HG03095 (cell line): ENCODE results near the gene DFFA.
"Not testable (repeated sequence)": the region's sequence is repeated elsewhere in the genome, so short reads cannot be mapped to it uniquely, and the experiment has no call there.

Source experiments
- ATAC-seq: cut with Tn5 transposase; IDR thresholded peaks from one replicate; pipeline ENCODE4 v1.9.1; 2021; ENCODE audit warnings: moderate library complexity; ENCODE audit not compliant: unreplicated experiment

DFFA gene

DNA sequence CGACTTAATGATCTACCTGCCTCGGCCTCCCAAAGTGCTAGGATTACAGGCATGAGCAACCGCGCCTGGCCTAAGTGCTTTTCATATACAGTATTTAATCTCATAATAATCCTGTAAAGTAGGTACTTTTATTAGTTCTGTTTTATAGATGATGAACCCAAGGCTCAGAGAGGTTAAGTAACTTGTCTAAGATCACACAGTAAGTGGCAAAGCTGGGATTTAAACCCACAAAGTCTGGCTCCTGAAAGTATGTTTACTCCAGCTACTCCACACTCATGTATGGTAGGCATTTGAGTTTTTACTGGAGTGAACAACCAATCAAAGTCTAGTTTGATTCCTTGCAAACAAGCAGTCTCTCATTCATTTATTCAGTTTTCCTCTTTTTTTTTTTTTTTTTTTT, 2.3 kb downstream of the DFFA start:
- no peak for ATAC-seq

DNA sequence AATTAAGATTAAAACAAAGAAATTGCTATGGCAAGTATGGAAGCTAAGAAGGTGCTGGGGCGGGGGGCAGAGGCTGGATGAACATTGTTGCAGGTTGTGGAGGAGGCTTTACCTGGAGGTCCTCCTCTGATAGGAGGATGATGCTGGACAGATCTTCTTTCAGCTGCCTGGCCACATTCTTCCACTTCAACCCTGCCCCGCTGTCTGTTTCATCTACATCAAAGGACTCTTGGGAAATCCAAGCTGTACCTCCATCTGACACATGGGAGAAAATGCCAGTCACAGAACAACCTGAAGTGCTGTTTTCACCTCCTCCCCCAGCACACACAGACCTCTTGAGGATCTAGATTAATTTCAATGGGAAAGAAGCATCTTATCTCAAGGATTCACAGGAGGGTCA, 5.3 kb downstream of the DFFA start:
- ATAC-seq: no peak

DNA sequence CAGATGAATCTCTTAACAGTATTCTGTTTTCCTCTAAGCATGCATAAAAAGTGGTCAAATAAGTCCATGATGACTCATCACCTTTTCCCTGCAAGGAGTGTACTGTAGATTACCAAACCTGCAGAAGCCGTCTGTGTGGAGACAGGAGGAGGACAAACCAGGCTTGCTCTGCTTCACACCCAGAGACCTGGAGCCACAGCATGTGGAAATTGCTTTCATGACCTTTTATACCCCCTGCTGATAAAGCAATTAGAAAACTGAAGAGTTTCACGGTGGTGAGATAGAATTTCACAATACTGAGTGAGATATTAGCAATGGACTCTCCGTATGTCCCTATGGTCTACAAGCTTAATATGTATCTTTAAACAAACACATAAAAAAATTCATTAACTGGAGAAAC, 13.1 kb downstream of the DFFA start:
- no peak for ATAC-seq

DNA sequence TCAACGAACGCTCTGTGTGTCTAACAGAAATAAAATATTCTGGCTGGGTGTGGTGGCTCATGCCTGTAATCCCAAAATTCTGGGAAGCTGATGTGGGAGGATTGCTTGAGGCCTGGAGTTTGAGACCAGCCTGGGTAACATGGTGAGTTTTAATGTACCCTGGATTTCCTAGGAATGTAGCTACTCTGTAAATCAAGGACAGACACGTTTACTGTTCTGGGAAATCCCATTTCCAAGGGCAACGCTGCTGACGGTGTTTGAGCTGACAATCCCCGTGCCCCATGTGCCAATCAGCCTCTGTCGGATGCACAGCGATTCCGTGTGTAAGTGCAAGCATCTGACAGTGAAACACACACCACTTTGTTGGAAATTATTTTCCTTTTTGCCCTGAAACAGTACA, 14.5 kb downstream of the DFFA start:
- ATAC-seq: no peak

DNA sequence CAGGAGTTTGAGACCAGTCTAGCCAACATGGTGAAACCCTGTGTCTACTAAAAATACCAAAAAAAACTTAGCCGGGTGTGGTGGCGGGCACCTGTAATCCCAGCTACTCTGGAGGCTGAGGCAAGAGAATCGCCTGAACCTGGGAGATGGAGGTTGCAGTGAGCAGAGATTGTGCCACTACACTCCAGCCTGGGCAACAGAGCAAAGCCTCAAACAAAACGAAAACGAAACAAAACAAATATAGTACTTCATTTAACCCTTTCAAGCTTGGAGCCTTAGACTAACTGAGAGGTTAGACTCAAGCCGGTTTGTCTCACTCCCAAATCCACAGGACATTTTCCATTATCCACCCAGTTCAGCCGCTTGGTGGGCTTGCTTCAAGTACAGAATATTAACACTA, 14.9 kb downstream of the DFFA start:
- not testable (repeated sequence) for ATAC-seq

DNA sequence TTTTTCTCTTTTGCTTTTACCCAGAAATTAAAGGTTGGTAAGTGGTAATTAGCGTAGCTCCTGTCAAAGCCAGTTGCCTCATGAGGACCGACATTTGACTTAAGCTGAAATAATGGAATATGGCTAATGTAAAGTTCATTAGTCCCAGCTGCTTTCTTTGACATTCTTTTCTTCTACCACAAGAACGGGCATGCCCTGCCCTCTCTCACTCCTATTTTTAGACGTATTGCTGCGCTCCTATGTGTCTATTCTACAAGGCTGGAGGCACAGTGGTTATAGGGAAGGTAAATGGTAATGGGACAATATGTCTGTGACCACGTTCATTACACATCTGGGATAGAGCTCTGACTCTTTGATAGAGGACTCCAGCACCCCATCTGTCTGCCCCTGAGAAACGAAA, 15.7 kb downstream of the DFFA start:
- no peak for ATAC-seq

DNA sequence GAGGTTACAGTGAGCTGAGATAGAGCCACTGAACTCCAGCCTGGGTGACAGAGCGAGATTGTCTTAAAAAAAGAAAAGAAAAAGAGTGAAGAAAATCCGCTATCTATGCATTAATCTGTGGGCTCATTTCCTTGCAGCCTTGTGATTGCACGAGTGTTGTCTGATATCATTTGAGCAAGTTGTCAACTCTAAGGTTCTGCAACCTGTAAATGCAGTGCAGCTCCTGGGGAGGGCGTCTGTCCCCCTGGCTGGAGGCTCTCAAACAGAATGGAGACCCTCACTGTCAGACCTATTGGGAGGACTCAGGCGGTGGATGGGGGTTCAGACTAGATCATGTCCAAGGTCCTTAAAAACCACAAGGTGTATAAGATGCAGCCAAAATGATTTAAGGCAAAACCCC, 16.3 kb downstream of the DFFA start:
- no peak for ATAC-seq

DNA sequence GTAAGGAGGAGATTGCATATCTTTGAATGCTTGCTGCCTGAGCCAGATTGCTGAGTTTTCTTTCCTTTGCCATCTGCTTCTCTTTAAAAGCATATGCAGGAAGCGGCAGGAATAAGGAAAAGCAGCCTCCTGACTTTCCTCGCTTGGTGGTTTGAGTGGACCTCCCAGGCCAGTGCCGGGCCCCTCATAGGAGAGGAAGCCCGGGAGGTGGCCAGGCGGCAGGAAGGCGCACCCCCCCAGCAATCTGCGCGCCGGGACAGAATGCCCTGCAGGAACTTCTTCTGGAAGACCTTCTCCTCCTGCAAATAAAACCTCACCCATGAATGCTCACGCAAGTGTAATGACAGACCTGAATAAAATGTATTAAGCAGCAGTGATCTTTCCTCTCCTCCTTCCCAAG, 21.0 kb downstream of the DFFA start:
- no peak for ATAC-seq

DNA sequence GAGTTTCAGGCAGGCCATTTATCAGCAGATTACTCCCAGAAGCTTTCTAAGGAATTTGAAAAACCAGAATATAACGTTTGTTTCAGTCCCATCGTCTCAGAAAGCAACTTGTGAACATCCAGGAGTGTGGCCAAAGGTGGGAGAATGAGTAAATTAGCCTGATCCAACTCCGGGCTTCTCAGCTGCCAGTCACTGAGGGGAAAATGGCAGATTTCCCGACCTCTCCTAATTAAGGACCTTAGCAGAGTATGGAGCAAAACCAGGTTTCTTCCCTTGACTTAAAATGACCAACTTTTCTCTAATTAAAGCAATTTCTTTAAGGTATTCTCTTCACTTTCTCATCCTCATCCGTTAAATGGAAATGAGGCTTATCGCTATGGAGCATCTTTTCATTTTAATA, 21.5 kb downstream of the DFFA start:
- no peak for ATAC-seq

DNA sequence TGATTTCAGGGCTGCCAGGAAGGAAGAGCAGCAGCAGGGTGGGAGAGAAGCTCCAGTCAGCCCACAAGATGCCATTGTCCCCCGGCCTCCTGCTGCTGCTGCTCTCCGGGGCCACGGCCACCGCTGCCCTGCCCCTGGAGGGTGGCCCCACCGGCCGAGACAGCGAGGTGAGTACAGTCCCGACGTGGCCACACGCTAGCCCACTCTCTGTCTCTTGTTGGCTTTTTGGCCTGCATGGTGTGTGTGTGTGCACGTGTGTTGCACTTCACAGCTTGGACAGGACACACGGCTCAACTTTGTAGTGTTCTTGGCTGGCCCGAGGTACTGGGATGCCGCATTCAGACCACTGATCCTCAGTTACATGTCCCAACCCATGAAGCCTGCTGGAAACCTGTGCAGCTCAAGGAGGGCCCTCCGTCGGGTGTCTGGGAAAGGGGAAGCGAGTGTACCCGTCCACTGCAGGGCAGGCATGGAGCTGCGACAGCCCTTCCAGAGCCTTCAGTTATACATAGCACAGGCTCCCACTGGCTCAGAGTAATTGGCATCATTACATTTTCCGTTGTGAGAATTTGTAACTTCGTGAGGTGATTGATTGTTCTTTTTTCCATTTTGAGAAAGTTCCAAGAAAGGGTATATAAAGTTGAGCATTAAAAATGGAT, 22.0 kb downstream of the DFFA start:
- no peak for ATAC-seq

DNA sequence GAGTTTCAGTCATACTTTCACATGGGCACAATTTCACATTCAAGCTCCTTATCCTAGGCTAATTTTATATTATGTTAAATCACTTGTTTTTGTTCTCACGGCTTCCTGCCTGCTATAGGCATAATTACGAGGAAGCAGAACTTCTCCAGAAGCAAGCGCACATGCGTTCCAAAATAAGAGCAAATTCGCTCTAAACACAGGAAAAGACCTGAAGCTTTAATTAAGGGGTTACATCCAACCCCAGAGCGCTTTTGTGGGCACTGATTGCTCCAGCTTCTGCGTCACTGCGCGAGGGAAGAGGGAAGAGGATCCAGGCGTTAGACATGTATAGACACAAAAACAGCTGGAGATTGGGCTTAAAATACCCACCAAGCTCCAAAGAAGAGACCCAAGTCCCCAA, 22.6 kb downstream of the DFFA start, which contains the start of gene CORT:
Gene CORT (plus strand): TSS at position 281 of the 400 bp plus-strand sequence. CDS start 193 bp downstream, outside the sequence.
- no peak for ATAC-seq

DNA sequence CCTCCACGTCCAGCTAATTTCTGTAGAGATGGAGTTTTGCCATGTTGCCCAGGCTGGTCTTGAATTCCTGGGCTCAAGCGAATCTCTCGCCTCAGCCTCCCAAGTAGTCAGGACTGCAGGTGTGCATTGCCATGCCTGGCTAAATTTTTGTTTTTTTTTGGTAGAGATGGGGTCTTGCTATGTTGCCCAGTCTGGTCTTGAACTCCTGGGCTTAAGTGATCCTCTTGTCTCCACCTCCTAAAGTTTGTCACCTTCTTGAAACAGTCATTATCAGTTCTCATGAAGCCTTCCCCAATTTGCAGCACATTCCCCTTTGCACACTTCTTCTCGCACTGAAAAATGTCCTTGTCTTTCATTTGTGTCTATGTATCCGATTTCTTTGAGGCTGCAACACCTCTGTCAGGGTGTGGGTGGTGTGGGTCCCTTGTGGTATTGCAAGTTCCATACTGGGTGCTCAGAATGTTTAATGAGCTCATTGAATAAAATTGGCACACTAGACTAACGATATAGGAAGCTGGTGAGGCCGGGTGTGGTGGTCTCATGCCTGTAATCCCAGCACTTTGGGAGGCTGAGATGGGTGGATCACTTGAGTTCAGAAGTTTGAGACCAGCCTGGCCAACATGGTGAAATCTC, 25.4 kb downstream of the DFFA start:
- ATAC-seq: no peak

DNA sequence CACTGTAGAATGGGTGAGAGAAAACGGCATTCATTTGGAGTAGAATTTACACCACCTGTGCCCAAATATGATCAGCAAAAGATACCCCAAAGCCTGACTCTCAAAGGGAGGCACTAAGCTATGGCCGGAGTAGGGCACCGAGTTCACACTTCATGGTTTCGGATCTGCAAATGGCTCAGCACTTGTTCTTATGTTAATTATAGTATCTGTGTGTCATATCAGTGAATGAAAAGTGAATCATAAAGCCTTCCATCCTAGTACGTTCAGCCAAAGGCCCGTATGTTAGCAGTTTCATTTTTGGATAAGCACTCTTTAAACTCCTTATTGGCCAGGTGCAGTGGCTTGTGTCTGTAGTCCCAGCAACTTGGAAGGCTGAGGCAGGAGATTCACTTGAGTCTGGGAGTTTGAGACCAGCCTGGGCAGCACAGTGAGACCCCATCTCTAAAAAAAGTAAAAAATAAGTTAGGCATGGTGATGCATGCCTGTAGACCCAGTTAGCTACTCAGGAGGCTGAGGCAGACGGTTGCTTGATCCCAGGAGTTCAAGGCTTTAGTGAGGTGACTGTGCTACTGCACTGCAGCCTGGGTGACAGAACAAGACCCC, 27.4 kb downstream of the DFFA start:
- no peak for ATAC-seq

DNA sequence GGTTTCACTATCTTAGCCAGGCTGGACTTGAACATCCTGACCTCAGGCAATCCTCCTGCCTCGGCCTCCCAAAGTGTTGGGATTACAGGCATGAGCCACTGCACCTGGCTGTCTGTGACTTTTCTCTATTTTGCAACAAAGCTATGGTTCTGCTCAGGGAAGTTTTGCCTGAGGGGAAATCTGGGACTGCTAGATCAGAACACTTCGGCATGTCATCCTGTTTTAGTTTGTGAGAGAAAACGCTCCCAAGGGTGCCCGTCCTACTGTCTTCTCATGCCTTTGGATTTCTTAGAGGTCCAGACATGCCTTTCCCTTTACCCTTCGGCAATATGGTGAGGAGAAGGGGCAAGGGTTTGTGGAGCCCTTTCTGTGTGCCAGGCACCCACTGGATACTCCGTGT, 28.1 kb downstream of the DFFA start:
- no peak for ATAC-seq

DNA sequence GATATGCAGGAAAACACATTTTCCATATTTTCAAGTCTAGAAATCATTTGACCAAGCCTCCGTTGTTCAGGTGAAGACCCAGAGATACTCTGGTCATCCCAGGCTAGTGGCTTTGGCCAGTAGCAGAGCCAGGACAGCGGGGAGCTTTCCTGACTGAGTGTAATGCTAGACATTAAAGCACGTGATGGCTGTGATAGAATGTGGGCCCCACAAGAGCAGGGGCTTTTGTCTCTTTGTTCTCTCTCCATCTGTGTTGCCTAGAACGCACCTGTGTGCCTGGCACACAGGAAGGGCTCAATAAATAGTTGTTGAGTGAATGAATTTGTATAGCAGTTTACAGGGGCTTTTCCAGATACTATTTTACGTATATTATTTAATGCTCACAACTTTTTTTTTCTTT, 31.5 kb downstream of the DFFA start:
- no peak for ATAC-seq

DNA sequence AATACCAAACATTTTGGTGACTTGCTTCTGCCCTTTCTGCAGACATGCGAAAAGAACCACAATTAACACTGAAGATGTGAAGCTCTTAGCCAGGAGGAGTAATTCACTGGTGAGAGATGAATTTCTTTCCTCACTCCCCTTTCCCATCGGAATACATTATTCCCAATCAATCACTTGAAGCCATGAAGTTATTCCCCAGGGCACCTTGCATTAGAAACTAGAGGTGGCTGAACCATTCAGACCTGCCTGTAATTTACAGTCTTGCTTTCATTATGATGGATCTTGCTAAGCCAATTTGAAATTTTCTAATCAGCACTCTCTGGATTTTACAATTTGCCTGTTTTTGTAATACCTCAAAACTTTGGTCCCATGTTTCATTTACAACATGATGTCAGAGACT, 32.0 kb downstream of the DFFA start:
- ATAC-seq: no peak

DNA sequence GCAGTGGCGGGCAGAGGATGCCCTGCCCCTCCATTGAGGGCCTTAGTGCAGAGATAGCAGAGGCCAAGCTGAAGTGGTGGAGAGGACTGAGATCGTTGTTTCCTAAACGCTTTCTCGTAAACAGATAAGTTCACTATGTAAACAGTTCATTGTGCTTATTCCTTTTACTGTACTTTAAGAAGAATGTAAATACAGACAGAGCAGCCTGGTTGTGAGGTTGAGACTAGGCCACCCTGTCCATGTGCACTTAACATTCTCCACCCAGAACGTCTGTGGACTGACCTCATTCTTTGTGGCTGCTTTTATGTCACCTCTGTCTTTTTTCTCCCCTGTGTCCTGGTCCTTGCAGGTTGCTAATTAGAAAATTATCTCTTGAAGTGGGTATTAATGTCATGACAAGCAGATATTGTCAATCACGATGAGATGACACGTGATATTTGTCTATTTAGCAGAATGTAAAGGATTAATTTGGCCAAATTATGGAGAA, 33.6 kb downstream of the DFFA start:
- no peak for ATAC-seq

DNA sequence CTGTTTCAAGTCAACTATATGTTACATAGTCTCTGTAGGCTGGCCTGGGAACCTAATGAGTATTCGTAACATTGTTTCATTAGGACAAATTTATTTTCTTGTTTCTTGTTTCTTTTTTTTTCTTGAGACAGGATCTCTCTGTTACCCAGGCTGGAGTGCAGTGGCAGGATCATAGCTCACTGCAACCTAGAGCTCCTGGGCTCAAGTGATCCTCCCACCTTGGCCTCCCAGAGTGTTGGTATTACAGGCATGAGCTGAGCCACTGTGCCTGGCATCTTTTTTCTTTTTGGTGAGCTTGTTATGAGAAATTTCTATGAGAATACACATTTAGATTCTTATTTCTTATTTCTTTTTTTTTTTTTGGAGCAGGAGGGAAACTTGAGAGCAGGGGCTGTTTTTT, 35.3 kb downstream of the DFFA start:
- no peak for ATAC-seq

DNA sequence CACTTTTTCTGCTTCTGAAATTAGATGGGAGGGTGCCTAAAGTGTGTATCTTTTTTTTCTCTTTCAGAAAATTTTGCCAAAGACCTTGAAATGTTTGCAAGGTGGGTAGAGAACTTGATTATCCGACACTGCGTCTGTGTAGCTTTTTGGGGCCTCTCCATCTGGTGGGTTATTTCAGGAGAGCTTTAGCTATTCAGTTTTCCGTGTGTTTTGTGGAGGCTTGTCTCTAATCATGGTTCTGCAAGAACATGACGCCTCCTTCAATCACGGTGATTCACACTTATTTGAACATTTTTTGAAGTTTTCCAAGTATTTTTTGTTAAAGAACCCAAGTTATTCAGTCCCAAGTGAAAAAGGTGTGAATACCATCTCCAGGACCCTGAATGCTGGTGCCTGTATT, 37.7 kb downstream of the DFFA start:
- no peak for ATAC-seq

DNA sequence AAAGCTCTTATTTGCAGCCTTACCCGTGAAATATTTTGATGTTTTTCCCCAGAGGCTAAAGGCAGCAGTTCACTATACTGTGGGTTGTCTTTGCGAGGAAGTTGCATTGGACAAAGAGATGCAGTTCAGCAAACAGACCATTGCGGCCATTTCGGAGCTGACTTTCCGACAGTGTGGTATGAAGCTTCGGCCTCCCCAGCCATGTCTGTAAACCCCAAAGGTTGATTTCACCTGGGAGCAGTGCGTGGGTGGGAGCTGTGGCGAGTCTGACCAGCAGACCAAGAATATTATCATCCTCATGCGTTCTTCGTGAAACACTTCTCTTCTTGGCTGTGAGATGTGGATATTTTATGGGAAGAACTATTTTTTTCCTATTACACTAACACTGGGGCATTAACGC, 38.5 kb downstream of the DFFA start:
- no peak for ATAC-seq

DNA sequence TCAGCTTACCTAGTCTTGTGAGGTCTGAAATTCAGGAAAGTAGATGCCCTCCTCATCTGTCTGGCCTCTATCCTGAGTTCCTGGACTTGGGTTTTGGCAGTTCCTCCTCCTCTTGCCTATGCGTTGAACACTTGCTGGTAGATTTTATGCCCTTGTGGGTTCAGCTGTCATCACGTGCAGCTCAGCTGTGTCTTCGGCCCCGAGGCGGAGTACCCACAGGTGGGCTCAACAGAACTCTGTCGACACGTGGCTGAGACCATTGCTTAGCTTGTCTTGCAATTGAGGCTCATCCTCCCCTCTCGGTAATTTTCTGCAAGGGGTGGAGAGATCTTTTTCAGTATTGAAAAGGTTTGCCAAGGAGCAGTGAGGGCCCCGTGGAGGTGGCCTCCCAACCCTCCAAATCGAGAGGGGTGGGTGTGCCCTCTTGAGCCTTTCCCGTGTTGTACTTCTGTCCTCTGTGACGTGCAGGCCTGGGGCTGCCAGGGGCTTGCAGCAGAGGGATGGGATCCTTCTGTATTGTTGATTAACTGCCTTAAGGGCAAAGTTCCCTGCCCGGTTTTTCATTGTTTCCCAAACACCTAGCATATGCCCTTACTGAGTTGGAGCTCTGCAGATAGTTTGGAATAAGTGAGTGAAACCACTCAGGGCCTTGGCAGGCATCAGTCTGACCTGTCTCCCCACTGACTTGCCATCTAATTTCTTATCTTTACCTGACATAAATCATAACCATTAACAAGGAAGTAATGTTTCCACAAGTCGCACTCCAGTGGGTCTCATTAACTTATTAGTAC, 39.2 kb downstream of the DFFA start:
- ATAC-seq: no peak
